ENCODE results near the gene CAD. TPM values are rescaled to one million over a fixed set of nuclear protein-coding genes. Genes with fewer than 3 reads are reported as not detected.
A peak's percentile ranks its signal among the peaks of the same experiment; 100 is the strongest.

Gene CAD
- polyA plus RNA-seq, 2 of the 4 experiments (the other 2 are of a cell fraction): 50.5 to 69.3 TPM

- FAIRE-seq (no peak), ATAC-seq (peak in 1 of 2 experiments; percentile 7; a peak in 1 of 6 replicates), DNase-seq (ENCODE audit: low read depth in 1 of 2, low spot score in 1 of 2) (no peak)
- ChIA-PET CTCF (interaction anchor here (0.9 to 1.0 kb wide), 2 partner anchors 15 to 104 kb away, joined by 3 read pairs; no protein-coding TSS in a partner anchor), POLR2A (interaction anchor here (0.6 kb wide), 1 partner anchor 13 kb away, joined by 3 read pairs; the partner anchor contains the start of genes ATRAID and SLC5A6)
- TF ChIP-seq JUNB (IDR thresholded peaks at IDR 0.05): no peak
- TF ChIP-seq RARB (CRISPR knock-in tag; IDR thresholded peaks at IDR 0.05): no peak
- no peak for TF ChIP-seq POLR2A (IDR thresholded peaks at IDR 0.05; ENCODE audit: low read length)
- no peak for TF ChIP-seq BCL3 (IDR thresholded peaks at IDR 0.05)
- TF ChIP-seq MAZ (IDR thresholded peaks at IDR 0.05; ENCODE audit: borderline replicate concordance, low read depth, low read length): no peak
- no peak for TF ChIP-seq POLR2AphosphoS2 (conservative IDR thresholded peaks at IDR 0.05; ENCODE audit: low read length)
- TF ChIP-seq FOSL2 (IDR thresholded peaks at IDR 0.05): no peak
- no peak for TF ChIP-seq FOSL2 (CRISPR knock-in tag; IDR thresholded peaks at IDR 0.05)
- TF ChIP-seq SREBF2 (IDR thresholded peaks at IDR 0.05): no peak
- TF ChIP-seq PBX3 (IDR thresholded peaks at IDR 0.05): no peak
- no peak for TF ChIP-seq TFCP2L1 (CRISPR knock-in tag; IDR thresholded peaks at IDR 0.05)
- TF ChIP-seq FOSB (CRISPR knock-in tag; IDR thresholded peaks at IDR 0.05): no peak
- TF ChIP-seq ZC3H11A (IDR thresholded peaks at IDR 0.05): no peak
- TF ChIP-seq EHF (CRISPR knock-in tag; IDR thresholded peaks at IDR 0.05): no peak
- no peak for TF ChIP-seq NPAS2 (CRISPR knock-in tag; IDR thresholded peaks at IDR 0.05; ENCODE audit: borderline replicate concordance)
- TF ChIP-seq ESRRA (IDR thresholded peaks at IDR 0.05; ENCODE audit: borderline replicate concordance, low read length): no peak
- no peak for TF ChIP-seq NFE2L2 (conservative IDR thresholded peaks at IDR 0.05; ENCODE audit: low read length)
- TF ChIP-seq FOXS1 (CRISPR knock-in tag; IDR thresholded peaks at IDR 0.05): no peak
- no peak for TF ChIP-seq ZSCAN20 (CRISPR knock-in tag; IDR thresholded peaks at IDR 0.05)
- Histone ChIP-seq H3K4me1 (0 out of 3 replicates have a peak, but pooled peaks cover 3% of the 10 kb centered on the region), H3K9me3 (no peaks in the 10 kb centered on the region), H3K4me3 (no peak overlapping the region), H3K27ac (no peak overlapping the region), H3K4me2 (no peak overlapping the region)
- WGBS (ENCODE audit: missing lambda C conversion rate): 85% methylated on average over 2 of the region's 2 CpGs
These were observed 17.9 kb upstream of the CAD start for GRCh38 chr2:27199241-27199640.

- POLR2A ChIA-PET: no interaction called here
- no peak overlapping the region for H3K4me3 ChIP-seq
- TF ChIP-seq HES2 (IDR thresholded peaks at IDR 0.05) (no peak), TFCP2L1 (CRISPR knock-in tag; IDR thresholded peaks at IDR 0.05) (no peak), JUNB (IDR thresholded peaks at IDR 0.05) (no peak), MAFK (IDR thresholded peaks at IDR 0.05; ENCODE audit: partially characterized antibody) (no peak), RFX5 (IDR thresholded peaks at IDR 0.05) (no peak), HDAC2 (IDR thresholded peaks at IDR 0.05) (no peak), POLR2A (IDR thresholded peaks at IDR 0.05; ENCODE audit: low read length) (no peak), HMGXB4 (CRISPR knock-in tag; IDR thresholded peaks at IDR 0.05; ENCODE audit: borderline replicate concordance) (no peak), FOSB (CRISPR knock-in tag; IDR thresholded peaks at IDR 0.05) (no peak), TP53 (CRISPR knock-in tag; IDR thresholded peaks at IDR 0.05) (no peak), KDM5A (IDR thresholded peaks at IDR 0.05) (no peak), PHF8 (IDR thresholded peaks at IDR 0.05; ENCODE audit: borderline replicate concordance, low read depth) (no peak), JUN (IDR thresholded peaks at IDR 0.05) (no peak), BHLHE40 (IDR thresholded peaks at IDR 0.05; ENCODE audit: low read depth, low read length) (no peak), MAX (IDR thresholded peaks at IDR 0.05) (no peak), FOSL2 (IDR thresholded peaks at IDR 0.05) (no peak), FOSL2 (CRISPR knock-in tag; IDR thresholded peaks at IDR 0.05) (no peak)
- H3K9me3 ChIP-seq: no peaks in the 10 kb centered on the region
- DNase-seq (ENCODE audit: low read depth in 1 of 2, low spot score in 1 of 2) (no peak), FAIRE-seq (no peak), ATAC-seq (no peak)
- 95% methylated on average over 7 of the region's 7 CpGs for WGBS (ENCODE audit: missing lambda C conversion rate)
- H3K27ac ChIP-seq: no peak overlapping the region
- CTCF ChIA-PET: interaction anchor here (0.5 to 4.9 kb wide), 3 partner anchors 10 to 115 kb away, joined by 6 to 21 read pairs (median 7); partner anchors contain the start of gene KHK
- H3K4me1 ChIP-seq: no peaks in the 10 kb centered on the region
- no peak overlapping the region for H3K4me2 ChIP-seq
These were observed 15.5 kb upstream of the CAD start for GRCh38 chr2:27201675-27202074.

Measured in A549 (cell line).